ENCODE results near the gene ADCY10.

- no peak for TF ChIP-seq PATZ1 (CRISPR knock-in tag; IDR thresholded peaks at IDR 0.05; ENCODE audit: borderline replicate concordance)
- TF ChIP-seq POU6F1 (CRISPR knock-in tag; IDR thresholded peaks at IDR 0.05; ENCODE audit: borderline replicate concordance, low read depth): no peak
- no peak for TF ChIP-seq ZFP30 (CRISPR knock-in tag; IDR thresholded peaks at IDR 0.05)
- TF ChIP-seq SNAI2 (CRISPR knock-in tag; IDR thresholded peaks at IDR 0.05): no peak
- TF ChIP-seq ZC3H10 (CRISPR knock-in tag; IDR thresholded peaks at IDR 0.05): no peak
- TF ChIP-seq RARB (CRISPR knock-in tag; IDR thresholded peaks at IDR 0.05): no peak
- TF ChIP-seq OSR1 (CRISPR knock-in tag; IDR thresholded peaks at IDR 0.05): no peak
- no peak for TF ChIP-seq PPARA (CRISPR knock-in tag; IDR thresholded peaks at IDR 0.05; ENCODE audit: borderline replicate concordance)
These were observed 15.2 kb downstream of the ADCY10 start for GRCh38 chr1:167898578-167899222.

Measured in SK-N-SH treated with all-trans-retinoic acid at 6 μM for 48 hours (cell line).